ENCODE results near the gene LLPH.

LLPH gene

DNA sequence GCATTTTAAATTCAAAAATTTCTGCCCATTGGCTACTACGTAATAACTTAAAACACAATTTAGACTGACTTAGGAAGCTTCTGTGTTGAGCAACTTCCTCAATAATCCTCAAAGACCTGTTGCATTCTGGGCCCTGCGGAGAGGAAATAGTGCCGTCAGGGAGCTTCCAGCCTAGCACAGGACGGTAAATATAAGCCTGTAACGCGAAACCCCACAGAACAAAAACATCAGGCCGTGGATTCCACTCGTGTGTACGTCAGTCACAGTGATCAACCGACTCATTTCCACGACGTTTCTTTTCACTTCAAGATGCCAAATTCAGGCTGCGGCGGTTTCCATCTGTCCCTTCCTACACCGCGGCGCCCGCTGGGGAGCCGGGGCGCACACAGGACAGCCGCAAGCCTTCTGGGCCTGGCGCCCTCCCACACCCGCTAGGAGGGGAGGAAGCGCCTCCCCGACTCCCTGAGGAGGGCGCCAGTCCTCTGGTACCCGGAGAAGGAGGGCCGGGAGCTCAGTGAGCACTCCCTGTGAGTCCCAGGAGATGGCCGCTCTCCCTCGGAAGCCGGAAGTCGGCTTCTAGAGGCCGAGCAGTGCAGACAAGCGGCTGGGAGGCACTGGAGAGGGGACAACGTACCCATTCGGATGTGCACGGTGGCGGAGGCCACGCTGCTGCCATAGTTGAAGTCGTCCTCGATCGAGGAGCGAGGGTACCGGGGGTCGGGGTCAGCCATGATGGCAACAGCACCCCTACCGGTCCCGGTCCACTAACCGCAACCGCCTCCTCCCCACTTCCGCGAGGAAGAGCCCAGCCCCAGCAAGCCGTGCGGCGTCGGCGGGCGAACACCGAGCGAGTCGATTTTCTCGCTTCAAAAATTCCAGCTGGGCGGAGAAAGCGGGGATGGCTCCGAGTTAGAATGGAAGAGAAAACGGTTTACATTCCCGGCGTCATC, 38.9 kb upstream of the LLPH start, which contains the start of gene TMBIM4 (continued):
- peak; percentile 25; the same call in 1 of the 2 replicates for TF ChIP-seq ZNF121 (tag by site-specific recombination; IDR thresholded peaks at IDR 0.05)
- peak; percentile 68 for TF ChIP-seq TRIM28 (IDR thresholded peaks at IDR 0.05; ENCODE audit: borderline replicate concordance, low read length)
- TF ChIP-seq, protein P1, sequence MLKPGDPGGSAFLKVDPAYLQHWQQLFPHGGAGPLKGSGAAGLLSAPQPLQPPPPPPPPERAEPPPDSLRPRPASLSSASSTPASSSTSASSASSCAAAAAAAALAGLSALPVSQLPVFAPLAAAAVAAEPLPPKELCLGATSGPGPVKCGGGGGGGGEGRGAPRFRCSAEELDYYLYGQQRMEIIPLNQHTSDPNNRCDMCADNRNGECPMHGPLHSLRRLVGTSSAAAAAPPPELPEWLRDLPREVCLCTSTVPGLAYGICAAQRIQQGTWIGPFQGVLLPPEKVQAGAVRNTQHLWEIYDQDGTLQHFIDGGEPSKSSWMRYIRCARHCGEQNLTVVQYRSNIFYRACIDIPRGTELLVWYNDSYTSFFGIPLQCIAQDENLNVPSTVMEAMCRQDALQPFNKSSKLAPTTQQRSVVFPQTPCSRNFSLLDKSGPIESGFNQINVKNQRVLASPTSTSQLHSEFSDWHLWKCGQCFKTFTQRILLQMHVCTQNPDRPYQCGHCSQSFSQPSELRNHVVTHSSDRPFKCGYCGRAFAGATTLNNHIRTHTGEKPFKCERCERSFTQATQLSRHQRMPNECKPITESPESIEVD (tag by site-specific recombination; IDR thresholded peaks at IDR 0.05), result 0 out of 2 replicates have a peak, but pooled peaks have one; percentile 7
- TF ChIP-seq KLF9 (tag by site-specific recombination; IDR thresholded peaks at IDR 0.05; ENCODE audit: low read depth), result peak; percentile 40
- no peak for TF ChIP-seq ZNF19 (tag by site-specific recombination; IDR thresholded peaks at IDR 0.05; ENCODE audit: low read depth)
- peak; percentile 85 for TF ChIP-seq SP2 (tag by site-specific recombination; IDR thresholded peaks at IDR 0.05)

DNA sequence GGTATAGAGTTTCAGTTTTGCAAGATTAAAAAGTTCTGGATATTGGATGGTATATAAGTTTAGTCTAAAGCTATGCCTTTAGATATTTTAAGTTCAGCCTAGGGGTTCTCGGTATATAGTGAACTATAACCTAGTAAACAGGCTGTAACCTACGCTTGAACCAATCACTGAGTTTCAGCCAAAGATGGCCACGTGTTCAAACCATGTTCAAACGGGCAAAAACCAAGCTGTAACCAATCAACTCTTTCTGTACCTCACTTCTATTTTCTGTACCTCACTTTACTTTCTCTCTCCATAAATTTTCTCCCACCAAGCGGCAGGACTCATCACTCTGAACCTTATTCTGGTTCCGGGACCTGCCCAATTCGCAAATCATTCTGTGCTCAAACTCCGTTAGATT, 37.9 kb upstream of the LLPH start:
- Histone ChIP-seq H3K4me3 (ENCODE audit: low read depth, low read length) (no peak overlapping the region; the same call in 1 of the 2 replicates), H3K9me3 (ENCODE audit: control insufficient read depth, insufficient read depth, low read depth, low read length) (no peaks in the 10 kb centered on the region), H3K27ac (ENCODE audit: extremely low read depth, low read depth, low read length) (no peak overlapping the region; the same call in 1 of the 2 replicates), H3K36me3 (ENCODE audit: control insufficient read depth in 2 of 2, insufficient read depth in 1 of 2, low read length in 2 of 2) (peaks cover 0 to 3% of the 10 kb centered on the region in 2 experiments; a peak in 1 of 3 replicates), H3K4me1 (ENCODE audit: control insufficient read depth, insufficient read depth, low read length) (no peaks in the 10 kb centered on the region)
- POLR2A ChIA-PET, result interaction anchor here (0.6 to 2.7 kb wide), 3 partner anchors 26 to 37 kb away, joined by 3 to 36 read pairs (median 5); partner anchors contain the start of gene LLPH
- TF ChIP-seq ZBTB1 (tag by site-specific recombination; IDR thresholded peaks at IDR 0.05) (no peak), PRDM1 (tag by site-specific recombination; IDR thresholded peaks at IDR 0.05) (0 out of 2 replicates have a peak, but pooled peaks have one; percentile 18), IKZF3 (tag by site-specific recombination; IDR thresholded peaks at IDR 0.05) (no peak), ZNF768 (tag by site-specific recombination; IDR thresholded peaks at IDR 0.05) (0 out of 2 replicates have a peak, but pooled peaks have one; percentile 0)
- CTCF ChIA-PET, result interaction anchor here (0.6 to 2.0 kb wide), 8 partner anchors 8 to 225 kb away, joined by 3 to 6 read pairs (median 3); no protein-coding TSS in a partner anchor

DNA sequence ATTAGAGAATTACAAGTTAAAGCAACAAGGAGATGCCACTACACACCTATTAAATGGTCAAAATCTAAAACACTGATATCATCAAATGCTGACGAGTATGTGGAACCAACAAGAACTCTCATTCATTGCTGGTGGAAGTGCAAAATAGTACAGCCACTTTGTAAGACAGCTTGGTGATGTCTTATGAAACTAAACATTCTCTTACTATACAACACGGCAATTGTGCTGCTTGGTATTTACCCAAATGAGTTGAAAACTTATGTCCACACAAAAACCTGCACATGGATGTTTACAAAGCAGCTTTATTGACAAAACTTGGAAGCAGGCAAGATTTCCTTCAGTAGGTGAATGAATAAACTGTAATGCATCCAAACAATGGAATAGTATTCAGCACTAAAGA, 36.0 kb upstream of the LLPH start:
- Histone ChIP-seq H3K36me3 (ENCODE audit: control insufficient read depth in 2 of 2, insufficient read depth in 1 of 2, low read length in 2 of 2) (peaks cover 0 to 3% of the 10 kb centered on the region in 2 experiments; a peak in 1 of 3 replicates), H3K4me3 (ENCODE audit: low read depth, low read length) (no peak overlapping the region), H3K9me3 (ENCODE audit: control insufficient read depth, insufficient read depth, low read depth, low read length) (no peaks in the 10 kb centered on the region), H3K4me1 (ENCODE audit: control insufficient read depth, insufficient read depth, low read length) (0 out of 2 replicates have a peak, but pooled peaks cover 2% of the 10 kb centered on the region), H3K27ac (ENCODE audit: extremely low read depth, low read depth, low read length) (no peak overlapping the region)
- TF ChIP-seq ZNF768 (tag by site-specific recombination; IDR thresholded peaks at IDR 0.05), result no peak
- POLR2A ChIA-PET, result no interaction called here
- CTCF ChIA-PET, result interaction anchor here (1.1 to 1.2 kb wide), 2 partner anchors 21 to 90 kb away, joined by 3 read pairs; no protein-coding TSS in a partner anchor

DNA sequence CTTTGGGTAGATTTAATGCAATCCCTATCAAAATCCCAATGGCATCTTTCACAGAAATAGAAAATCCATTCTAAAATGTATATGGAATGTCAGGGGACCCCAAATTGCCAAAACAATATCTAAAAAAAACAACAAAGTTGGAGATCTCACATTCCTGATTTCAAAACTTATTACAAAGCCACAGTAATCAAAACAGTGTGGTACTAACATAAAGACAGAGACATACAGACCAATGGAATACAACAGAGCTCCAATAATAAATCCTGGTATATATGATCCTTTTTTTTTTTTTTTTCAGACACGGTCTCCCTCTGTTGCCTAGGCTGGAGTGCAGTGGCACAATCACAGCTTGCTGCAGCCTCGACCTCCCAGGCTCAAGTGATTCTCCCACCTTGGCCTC, 34.6 kb upstream of the LLPH start:
- H3K9me3 ChIP-seq (ENCODE audit: control insufficient read depth, insufficient read depth, low read depth, low read length), result no peaks in the 10 kb centered on the region
- ChIA-PET POLR2A (no interaction called here), CTCF (interaction anchor here (0.6 kb wide), 1 partner anchor 605 kb away, joined by 4 read pairs; no protein-coding TSS in a partner anchor)
- peaks cover 0 to 4% of the 10 kb centered on the region in 2 experiments; a peak in 1 of 3 replicates for H3K36me3 ChIP-seq (ENCODE audit: control insufficient read depth in 2 of 2, insufficient read depth in 1 of 2, low read length in 2 of 2)
- 0 out of 2 replicates have a peak, but pooled peaks cover 2% of the 10 kb centered on the region for H3K4me1 ChIP-seq (ENCODE audit: control insufficient read depth, insufficient read depth, low read length)
- H3K27ac ChIP-seq (ENCODE audit: extremely low read depth, low read depth, low read length), result no peak overlapping the region
- no peak overlapping the region for H3K4me3 ChIP-seq (ENCODE audit: low read depth, low read length)
- TF ChIP-seq, protein P2, sequence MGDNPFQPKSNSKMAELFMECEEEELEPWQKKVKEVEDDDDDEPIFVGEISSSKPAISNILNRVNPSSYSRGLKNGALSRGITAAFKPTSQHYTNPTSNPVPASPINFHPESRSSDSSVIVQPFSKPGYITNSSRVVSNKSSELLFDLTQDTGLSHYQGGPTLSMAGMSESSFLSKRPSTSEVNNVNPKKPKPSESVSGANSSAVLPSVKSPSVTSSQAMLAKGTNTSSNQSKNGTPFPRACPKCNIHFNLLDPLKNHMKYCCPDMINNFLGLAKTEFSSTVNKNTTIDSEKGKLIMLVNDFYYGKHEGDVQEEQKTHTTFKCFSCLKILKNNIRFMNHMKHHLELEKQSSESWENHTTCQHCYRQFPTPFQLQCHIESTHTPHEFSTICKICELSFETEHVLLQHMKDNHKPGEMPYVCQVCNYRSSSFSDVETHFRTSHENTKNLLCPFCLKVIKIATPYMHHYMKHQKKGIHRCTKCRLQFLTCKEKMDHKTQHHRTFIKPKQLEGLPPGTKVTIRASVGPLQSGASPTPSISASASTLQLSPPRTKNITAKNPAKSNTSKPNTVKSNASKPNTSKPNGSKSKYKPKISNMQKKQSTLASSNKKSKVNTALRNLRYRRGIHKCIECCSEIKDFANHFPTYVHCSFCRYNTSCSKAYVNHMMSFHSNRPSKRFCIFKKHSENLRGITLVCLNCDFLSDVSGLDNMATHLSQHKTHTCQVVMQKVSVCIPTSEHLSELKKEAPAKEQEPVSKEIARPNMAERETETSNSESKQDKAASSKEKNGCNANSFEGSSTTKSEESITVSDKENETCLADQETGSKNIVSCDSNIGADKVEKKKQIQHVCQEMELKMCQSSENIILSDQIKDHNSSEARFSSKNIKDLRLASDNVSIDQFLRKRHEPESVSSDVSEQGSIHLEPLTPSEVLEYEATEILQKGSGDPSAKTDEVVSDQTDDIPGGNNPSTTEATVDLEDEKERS (tag by site-specific recombination; IDR thresholded peaks at IDR 0.05), result peak; percentile 26; the same call in 1 of the 2 replicates
- TF ChIP-seq SETDB1 (IDR thresholded peaks at IDR 0.05; ENCODE audit: insufficient read length, low read length) (peak; percentile 41), ZNF664 (tag by site-specific recombination; IDR thresholded peaks at IDR 0.05) (no peak)
